Hematopoietic multipotent progenitor cell treated with erythropoietin and hydrocortisone succinate and interleukin-3 and kit ligand, for 6 days (in vitro differentiated cells): Measurements from ENCODE around the gene PRPS2.
A peak's percentile ranks its signal among the peaks of the same experiment; 100 is the strongest.

ENCODE experiments used
- DNase-seq: peaks from one replicate; pipeline ENCODE4 v3.0.0-alpha.2; 2015

PRPS2 gene

DNA sequence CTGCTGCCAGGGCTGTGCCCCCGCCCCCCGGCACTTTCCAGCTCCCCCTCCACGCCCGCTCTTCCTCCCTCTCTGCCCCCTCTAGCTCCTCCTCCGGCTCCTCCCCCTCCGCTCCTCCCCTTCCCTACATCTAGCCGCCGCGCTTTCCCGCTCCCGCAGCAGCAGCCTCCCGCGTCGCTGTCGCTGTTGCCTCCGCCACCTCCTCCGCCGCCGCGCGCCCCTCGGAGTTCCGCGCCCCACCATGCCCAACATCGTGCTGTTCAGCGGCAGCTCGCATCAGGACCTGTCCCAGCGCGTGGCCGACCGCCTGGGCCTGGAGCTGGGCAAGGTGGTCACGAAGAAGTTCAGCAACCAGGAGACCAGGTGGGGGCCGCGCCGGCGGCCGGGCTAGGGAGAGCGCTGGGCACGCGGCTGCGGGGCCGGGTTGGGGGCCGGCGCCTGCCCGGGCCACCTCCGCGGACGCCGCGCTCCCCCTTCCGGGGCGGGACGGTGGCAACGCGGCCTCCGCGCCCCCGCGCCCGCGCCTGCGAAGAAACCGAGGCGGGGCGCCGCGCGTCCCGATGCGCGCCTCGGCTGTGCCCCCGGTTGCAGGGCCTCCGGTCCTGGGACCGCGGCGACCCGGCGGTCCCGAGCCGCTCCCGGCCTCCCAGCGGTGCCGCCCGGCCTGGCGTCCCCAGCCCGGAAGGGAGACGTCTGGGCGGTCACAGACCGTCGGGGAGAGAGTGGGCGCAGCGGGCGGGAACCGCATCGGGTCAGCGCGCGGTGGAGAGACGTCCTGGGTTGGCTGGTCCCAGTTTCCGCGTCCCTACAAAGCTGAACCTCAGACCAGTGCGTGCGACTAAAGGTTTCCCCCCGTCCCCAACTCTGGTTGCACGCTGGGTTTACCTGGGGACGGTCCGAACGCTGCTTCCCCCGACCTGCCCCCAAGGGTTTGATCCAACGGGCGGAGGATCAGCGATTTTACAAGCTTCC, at the start of gene PRPS2:
TSS of gene PRPS2 (plus strand) at position 156 of the 972 bp plus-strand sequence. CDS start at position 242, 86 bp downstream.
- DNase-seq, result peak; percentile 80

GRCh38 chrX:12741416-12741815, 49.8 kb upstream of the PRPS2 start:
- DNase-seq, result no peak

- DNase-seq, result no peak
Measured at GRCh38 chrX:12747433-12747832, 43.8 kb upstream of the PRPS2 start.

GRCh38 chrX:12751887-12752286, 39.3 kb upstream of the PRPS2 start:
- DNase-seq, result no peak

- no peak for DNase-seq
Measured at GRCh38 chrX:12753366-12753765, 37.8 kb upstream of the PRPS2 start.

GRCh38 chrX:12758291-12758690, 32.9 kb upstream of the PRPS2 start:
- DNase-seq, result no peak

DNA sequence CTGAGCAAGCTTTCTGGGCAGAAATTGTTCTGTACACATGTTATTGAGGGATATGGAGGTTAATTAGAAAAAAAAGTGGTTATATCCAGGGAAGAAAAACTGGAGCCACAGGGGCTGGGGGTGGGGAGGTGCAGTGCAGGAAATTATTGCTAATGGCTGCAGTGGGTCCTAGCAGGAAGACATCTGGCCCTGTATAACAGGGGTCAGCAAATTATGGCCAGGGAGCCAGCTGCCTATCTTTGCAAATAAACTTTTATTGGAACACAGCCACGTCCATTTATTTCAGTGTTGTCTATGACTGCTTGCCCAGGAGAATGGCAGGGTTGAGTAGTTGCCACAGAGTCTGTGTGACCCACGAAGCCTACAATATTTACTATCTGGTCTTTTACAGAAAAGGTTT, 23.4 kb upstream of the PRPS2 start:
- DNase-seq, result no peak

DNA sequence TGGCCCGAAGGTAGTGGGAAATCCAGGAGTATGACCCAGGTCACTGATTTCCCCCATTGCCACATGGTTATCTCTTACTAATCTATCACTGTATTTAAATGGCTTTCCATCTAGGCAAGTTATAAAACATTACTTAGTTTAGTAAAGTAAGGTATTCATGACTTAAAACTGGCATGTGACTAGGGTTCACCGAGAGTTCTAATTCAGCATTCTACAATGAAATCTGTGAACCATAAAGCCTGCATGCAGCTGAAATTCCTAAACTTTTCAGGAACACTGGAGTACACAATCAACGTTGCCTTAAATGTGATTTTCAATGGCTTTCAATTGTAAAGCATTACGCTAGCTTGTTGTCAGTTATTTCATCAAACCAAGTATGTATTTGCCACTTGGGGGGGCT, 22.7 kb upstream of the PRPS2 start:
- DNase-seq, result no peak

- DNase-seq, result peak; percentile 69
Measured at GRCh38 chrX:12770440-12770839, 20.8 kb upstream of the PRPS2 start.

DNA sequence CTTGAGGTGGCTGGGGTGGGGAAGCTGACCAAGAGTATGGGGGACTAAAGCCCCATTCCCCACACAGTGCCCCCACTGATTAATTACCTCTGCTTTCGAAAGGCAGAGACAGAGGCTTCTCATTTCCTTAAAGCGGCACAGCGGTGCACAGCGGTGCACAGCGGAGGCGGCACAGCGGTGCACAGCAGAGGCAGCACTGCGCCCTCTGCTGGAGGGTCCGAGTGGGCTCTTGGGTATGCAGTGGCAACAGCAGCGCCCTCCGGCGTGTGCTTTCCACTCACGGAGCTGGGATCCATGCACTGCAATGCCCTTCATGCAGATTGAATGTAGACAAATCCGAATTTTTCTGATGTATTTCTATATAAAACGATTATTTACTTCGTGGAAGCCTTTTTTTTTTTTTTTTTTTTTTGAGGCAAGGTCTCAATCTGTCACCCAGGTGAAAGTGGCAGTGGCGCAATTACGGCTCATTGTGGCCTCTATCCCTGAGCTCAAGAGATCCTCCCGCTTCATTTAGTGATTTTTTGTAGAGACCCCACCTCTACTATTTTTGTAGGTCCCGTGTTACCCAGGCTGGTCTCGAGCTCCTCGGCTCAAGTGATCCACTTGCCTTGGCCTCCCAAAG, 19.7 kb upstream of the PRPS2 start:
- peak; percentile 84 for DNase-seq

- no peak for DNase-seq
Measured at GRCh38 chrX:12777670-12778069, 13.5 kb upstream of the PRPS2 start.

- DNase-seq, result no peak
Measured at GRCh38 chrX:12779534-12779933, 11.7 kb upstream of the PRPS2 start.

DNA sequence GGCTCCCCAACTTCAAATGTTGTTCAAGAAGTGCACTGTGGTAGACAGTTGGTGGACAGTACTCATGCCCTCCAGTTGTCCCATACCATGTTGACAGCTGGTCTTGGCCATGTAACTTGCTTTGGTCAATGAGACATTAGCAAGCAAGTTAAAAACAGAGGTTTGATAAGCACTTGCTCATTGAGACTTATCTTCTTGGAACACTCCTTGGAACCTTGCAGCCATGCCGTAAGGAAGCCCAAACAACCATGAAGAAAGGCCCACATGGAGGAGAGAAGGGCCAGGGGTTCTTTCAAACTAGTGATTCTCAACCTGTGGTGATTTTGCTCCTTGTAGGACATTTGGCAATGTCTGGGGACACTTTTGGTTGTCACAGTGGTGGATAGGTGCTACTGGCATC, 2.6 kb upstream of the PRPS2 start:
- no peak for DNase-seq

DNA sequence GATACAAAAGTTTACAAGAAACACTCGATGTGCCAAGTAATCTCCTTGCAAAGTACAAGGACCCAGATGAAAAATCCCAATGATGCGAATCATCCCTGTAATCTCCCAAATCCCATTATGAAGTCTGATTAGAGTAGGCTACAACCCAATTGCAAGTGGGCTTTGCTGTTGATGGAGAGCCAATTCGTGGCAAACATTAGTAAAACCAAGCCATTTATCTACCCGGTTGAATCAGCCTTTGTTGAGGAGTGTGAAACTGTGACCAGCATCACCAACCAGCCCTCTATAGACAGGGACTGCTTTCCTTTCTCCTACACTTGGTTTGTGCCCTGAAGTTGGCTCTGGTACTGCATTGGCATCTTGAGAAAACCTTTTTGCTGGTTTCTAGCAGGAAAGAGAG, 1.2 kb upstream of the PRPS2 start:
- no peak for DNase-seq

- peak; percentile 10 for DNase-seq
Measured at GRCh38 chrX:12790885-12791256, 341 bp upstream of the PRPS2 start.

DNA sequence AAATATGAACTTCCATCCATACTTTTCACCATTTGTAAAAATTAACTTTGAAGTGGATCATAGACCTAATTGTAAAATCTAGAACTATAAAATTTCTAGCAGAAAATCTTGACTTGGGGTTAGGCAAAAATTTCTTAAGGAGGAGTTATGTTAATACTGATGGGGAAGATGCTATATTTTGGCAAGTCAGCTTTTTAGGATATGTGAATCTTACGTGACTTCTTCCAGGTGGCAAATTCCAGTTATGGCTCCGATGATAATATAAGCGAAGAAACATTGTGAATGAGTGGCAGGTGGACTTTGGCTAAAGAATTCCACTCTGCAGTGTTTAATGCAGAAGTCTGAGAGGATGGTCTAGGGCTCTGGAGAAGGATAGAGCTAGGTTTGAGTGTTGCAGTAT, 1.5 kb downstream of the PRPS2 start:
- no peak for DNase-seq

GRCh38 chrX:12794654-12795053, 3.4 kb downstream of the PRPS2 start:
- DNase-seq, result no peak

GRCh38 chrX:12798601-12799000, 7.4 kb downstream of the PRPS2 start:
- no peak for DNase-seq

DNA sequence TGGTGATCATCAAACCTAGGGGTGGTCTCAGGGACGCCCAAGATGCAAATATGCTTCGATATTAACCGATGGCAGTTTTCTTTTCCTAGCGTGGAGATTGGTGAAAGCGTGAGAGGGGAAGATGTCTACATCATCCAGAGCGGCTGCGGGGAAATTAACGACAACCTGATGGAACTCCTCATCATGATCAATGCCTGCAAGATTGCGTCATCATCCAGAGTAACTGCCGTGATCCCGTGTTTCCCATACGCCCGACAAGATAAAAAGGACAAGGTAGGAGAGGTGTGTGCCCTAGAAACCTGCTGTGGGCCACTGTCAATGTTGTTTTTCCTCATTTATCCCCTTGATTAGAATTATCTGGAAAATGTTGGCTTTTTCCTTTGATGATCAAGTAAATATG, 7.9 kb downstream of the PRPS2 start:
- no peak for DNase-seq

GRCh38 chrX:12802741-12803140, 11.5 kb downstream of the PRPS2 start:
- peak; percentile 14 for DNase-seq

DNA sequence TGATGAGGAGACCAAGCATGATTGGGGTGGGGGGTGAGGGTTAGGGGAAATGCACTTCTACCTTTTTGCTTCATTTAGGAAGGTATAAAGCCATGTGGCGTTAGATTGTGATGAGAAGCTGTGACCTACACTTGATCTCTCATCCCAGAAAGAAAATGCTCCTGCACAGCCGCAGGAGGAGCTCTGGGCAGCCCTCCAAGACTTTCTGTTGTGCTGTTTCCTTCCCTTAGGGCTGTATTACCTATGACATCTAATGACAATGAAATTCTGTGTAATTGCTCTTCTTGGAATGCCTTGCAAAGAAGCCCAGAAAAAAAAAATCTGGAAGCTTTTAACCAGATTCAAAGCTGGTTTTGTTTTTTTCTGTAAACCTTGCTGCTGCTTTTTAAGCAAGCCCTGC, 13.4 kb downstream of the PRPS2 start:
- no peak for DNase-seq

- DNase-seq, result no peak
Measured at GRCh38 chrX:12805333-12805732, 14.1 kb downstream of the PRPS2 start.

- DNase-seq, result no peak
Measured at GRCh38 chrX:12811658-12812057, 20.4 kb downstream of the PRPS2 start.

GRCh38 chrX:12814420-12814819, 23.2 kb downstream of the PRPS2 start:
- DNase-seq, result peak; percentile 62
